Gastroesophageal sphincter (tissue), 4 donors: ENCODE measurements around the gene CUX1. TPM values are rescaled to one million over a fixed set of nuclear protein-coding genes. Genes with fewer than 3 reads are reported as not detected.
"Not testable (repeated sequence)": the region's sequence is repeated elsewhere in the genome, so short reads cannot be mapped to it uniquely, and the experiment has no call there.

Experiments used
- ATAC-seq: fragments of 150-250 bp; one replicate; pipeline ENCODE4 v1.9.1; 2016; ENCODE audit warnings: mild to moderate bottlenecking, moderate library complexity
- H3K27ac ChIP-seq, 4 donors: fragments of 200-600 bp; sonication (generic) in 3 of 4; 1 replicate in 3 of 4; 2 replicates in 1 of 4; pipeline ENCODE4 v1.5.1; 2016 to 2019
- H3K27me3 ChIP-seq: fragments of 200-600 bp; sonication (generic); one replicate; pipeline ENCODE4 v1.5.1; 2019
- H3K36me3 ChIP-seq, 2 donors: fragments of 200-600 bp; sonication (generic); one replicate each; pipeline ENCODE4 v1.5.1; 2019; ENCODE audit warnings: control low read depth in 1 of 2
- H3K4me1 ChIP-seq, 3 donors: fragments of 200-600 bp; sonication (generic); 1 replicate in 2 of 3; 2 replicates in 1 of 3; pipeline ENCODE4 v1.5.1; 2016 to 2019; ENCODE audit warnings: control low read depth in 2 of 3
- H3K4me3 ChIP-seq, 2 donors: fragments of 200-600 bp; sonication (generic); one replicate each; pipeline ENCODE4 v1.5.1; 2019; ENCODE audit warnings: mild to moderate bottlenecking in 1 of 2, moderate library complexity in 1 of 2
- H3K9me3 ChIP-seq, 3 donors: fragments of 200-600 bp; sonication (generic); one replicate each; pipeline ENCODE4 v1.5.1; 2017 to 2019; ENCODE audit warnings: control low read depth in 2 of 3
- EP300 ChIP-seq: sonication (generic); formaldehyde crosslinking; IDR thresholded peaks from one replicate; pipeline ENCODE4 v1.6.1; 2017; ENCODE audit warnings: antibody characterized with exemption, mild to moderate bottlenecking
- POLR2A ChIP-seq, 2 donors: fragments of 450-650 bp; IDR thresholded peaks; one replicate each; pipeline ENCODE4 v1.6.1; 2017; ENCODE audit warnings: antibody characterized with exemption in 2 of 2, mild to moderate bottlenecking in 2 of 2, moderate library complexity in 1 of 2
- POLR2AphosphoS5 ChIP-seq: sonication (generic); formaldehyde crosslinking; IDR thresholded peaks from one replicate; pipeline ENCODE4 v1.6.1; 2017; ENCODE audit warnings: antibody characterized with exemption
- WGBS, 2 donors: methylation state at CpG; one replicate each; pipeline ENCODE4 v1.1.5; 2018; ENCODE audit warnings: low coverage in 1 of 2; 5-methylcytosine and 5-hydroxymethylcytosine counted together
- total RNA-seq, 4 donors: library from RNA; depleted of rRNA; stranded (reverse); fragments of >200 nt; gene quantifications; one replicate each; pipeline ENCODE4 v1.1.0, GENCODE V29; 2016
- TF ChIP-seq, protein P1 (sequence below), 4 experiments: fragments of 200-600 bp in 2 of 4; fragments of 450-650 bp in 2 of 4; sonication (generic) in 1 of 4; IDR thresholded peaks; one replicate each; pipeline ENCODE4 v1.5.1; 2017 to 2019; ENCODE audit warnings: antibody characterized with exemption in 4 of 4, mild to moderate bottlenecking in 2 of 4, moderate library complexity in 2 of 4

Gene CUX1
- total RNA-seq, 4 donors from 2014 or later: 84.4 to 134 (median 110) TPM

DNA sequence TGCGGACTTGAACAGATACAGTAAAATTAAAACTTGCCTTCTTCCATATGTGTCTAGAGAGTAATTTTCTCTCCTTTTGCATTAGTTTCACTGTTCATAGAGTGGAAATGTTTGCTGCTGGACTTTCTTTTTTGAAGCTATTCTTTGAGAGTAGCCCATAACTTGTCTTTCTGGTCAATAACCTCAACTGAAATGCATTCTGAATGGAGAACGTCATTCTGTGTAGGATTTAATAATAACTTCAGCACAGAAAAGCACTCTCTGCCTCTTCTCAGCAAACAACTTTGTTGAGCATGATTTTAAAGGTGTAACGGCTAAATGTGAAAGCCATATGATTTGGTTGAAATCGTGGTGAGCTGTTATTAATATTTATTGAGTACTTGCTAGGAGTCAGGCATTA is 111.8 kb downstream of the CUX1 start:
- peak overlapping the region in 1 of 4 donors; percentile 25 for H3K27ac ChIP-seq
- no peak for TF ChIP-seq POLR2AphosphoS5
- no peak for TF ChIP-seq POLR2A (IDR thresholded peaks at IDR 0.05)
- no peak for TF ChIP-seq EP300
- TF ChIP-seq, protein P1, sequence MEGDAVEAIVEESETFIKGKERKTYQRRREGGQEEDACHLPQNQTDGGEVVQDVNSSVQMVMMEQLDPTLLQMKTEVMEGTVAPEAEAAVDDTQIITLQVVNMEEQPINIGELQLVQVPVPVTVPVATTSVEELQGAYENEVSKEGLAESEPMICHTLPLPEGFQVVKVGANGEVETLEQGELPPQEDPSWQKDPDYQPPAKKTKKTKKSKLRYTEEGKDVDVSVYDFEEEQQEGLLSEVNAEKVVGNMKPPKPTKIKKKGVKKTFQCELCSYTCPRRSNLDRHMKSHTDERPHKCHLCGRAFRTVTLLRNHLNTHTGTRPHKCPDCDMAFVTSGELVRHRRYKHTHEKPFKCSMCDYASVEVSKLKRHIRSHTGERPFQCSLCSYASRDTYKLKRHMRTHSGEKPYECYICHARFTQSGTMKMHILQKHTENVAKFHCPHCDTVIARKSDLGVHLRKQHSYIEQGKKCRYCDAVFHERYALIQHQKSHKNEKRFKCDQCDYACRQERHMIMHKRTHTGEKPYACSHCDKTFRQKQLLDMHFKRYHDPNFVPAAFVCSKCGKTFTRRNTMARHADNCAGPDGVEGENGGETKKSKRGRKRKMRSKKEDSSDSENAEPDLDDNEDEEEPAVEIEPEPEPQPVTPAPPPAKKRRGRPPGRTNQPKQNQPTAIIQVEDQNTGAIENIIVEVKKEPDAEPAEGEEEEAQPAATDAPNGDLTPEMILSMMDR (IDR thresholded peaks at IDR 0.05): no peak
- WGBS, 2 donors: 60 to 75% methylated on average over 3 to 4 of the region's 4 CpGs
- no peaks in the 10 kb centered on the region for H3K9me3 ChIP-seq
- no peaks in the 10 kb centered on the region for H3K27me3 ChIP-seq
- no peaks in the 10 kb centered on the region for H3K36me3 ChIP-seq
- H3K4me3 ChIP-seq: no peak overlapping the region
- no peak for ATAC-seq
- peaks cover 0 to 31% (median 4%) of the 10 kb centered on the region in 3 donors for H3K4me1 ChIP-seq

DNA sequence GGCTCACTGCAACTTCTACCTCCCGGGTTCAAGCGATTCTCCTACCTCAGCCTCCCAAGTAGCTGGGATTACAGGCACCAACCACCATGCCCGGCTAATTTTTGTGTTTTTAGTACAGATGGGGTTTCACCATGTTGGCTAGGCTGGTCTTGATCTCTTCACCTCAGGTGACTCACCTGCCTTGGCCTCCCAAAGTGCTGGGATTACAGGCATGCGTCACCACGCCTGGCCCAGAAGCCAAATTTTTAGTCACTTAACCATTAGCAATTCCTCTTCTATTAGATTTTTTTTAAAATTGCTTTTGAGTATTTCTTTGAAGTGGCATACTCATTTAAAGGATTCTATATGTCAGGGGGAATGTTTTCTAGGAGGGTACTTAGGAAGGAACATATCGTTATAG is 112.5 kb downstream of the CUX1 start:
- not testable (repeated sequence) for H3K9me3 ChIP-seq, H3K4me3 ChIP-seq, ATAC-seq, H3K36me3 ChIP-seq, H3K27me3 ChIP-seq
- peaks cover 0 to 34% (median 4%) of the 10 kb centered on the region in 3 donors for H3K4me1 ChIP-seq
- WGBS, 2 donors: 86 to 94% methylated on average over 4 to 6 of the region's 6 CpGs
- peak overlapping the region in 1 of 4 donors; percentile 25 for H3K27ac ChIP-seq
- TF ChIP-seq POLR2AphosphoS5: peak; percentile 56

DNA sequence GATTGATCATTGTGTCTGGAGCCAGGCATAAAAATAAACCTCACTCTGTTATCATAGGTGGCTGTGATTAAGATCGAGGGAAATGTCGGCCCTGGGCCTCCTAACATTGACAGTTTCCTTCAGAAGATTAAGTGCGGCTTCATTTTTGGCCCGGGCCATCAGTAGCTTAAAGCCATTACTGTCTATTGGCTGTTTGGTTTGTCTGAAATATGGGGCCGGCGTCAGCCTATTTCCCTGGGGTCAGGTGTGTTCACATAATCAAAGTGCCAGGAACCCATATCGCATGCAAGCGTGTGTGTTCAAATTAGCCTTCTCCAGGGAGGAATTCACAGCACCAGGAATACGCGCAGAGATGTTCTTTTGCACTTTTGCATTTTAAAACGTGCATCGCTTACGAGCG is 114.7 kb downstream of the CUX1 start:
- 80 to 87% methylated on average over 2 to 14 of the region's 14 CpGs for WGBS, 2 donors
- no peak overlapping the region for H3K4me3 ChIP-seq
- H3K27ac ChIP-seq: no peak overlapping the region
- ATAC-seq: no peak
- H3K27me3 ChIP-seq: no peaks in the 10 kb centered on the region
- H3K9me3 ChIP-seq: no peaks in the 10 kb centered on the region
- H3K4me1 ChIP-seq: peaks cover 0 to 56% (median 14%) of the 10 kb centered on the region in 3 donors
- TF ChIP-seq POLR2A (IDR thresholded peaks at IDR 0.05): no peak
- TF ChIP-seq, protein P1 (IDR thresholded peaks at IDR 0.05): no peak
- TF ChIP-seq EP300: no peak
- no peak for TF ChIP-seq POLR2AphosphoS5
- H3K36me3 ChIP-seq: no peaks in the 10 kb centered on the region

DNA sequence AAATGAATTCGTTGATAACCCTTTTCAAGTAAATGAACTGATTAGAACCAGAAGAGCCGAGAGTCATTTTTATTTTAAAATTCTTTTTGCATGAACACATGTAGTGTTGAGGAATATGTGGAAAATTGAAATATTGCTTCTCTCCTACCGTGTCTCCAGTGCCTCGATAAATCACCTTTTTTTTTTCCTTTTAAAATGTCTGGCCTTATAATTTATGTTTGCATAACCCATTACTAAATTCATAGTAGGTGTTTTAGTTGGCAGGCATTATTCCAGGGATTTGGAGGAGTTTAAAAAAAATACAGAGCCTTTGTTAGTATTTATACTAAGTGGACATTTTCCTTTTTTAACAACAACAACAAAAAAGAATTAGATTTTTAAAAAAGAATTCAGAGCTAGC is 115.6 kb downstream of the CUX1 start:
- TF ChIP-seq POLR2A (IDR thresholded peaks at IDR 0.05) (no peak), POLR2AphosphoS5 (peak; percentile 56)
- H3K27ac ChIP-seq: peak overlapping the region in 2 of 4 donors; percentile 82 to 91
- H3K9me3 ChIP-seq: no peaks in the 10 kb centered on the region
- no peak for ATAC-seq
- no peaks in the 10 kb centered on the region for H3K36me3 ChIP-seq
- peaks cover 0 to 60% (median 17%) of the 10 kb centered on the region in 3 donors for H3K4me1 ChIP-seq
- 37% methylated on average over 3 to 4 of the region's 4 CpGs for WGBS, 2 donors
- H3K4me3 ChIP-seq: no peak overlapping the region
- H3K27me3 ChIP-seq: no peaks in the 10 kb centered on the region

DNA sequence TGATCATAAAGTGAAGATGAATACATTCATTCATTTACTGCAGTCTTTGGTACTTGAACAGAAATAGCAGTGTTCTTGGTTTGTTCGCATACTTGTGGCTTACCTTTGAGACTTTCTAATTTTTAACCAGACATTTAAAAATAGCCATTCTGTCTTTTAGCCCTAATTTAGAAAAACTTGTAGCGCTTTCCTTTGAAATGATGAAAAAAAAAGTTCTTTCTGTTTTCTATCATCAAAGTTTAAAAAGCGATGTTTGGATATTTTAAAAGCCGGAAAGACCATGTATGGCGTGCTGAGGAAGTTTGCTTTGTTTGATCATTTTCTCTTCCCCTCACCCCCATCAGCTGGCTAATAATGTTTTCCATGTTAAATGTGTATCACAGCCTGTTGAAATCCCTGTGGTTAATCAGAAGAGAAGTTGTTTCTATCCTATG is 116.3 kb downstream of the CUX1 start:
- no peaks in the 10 kb centered on the region for H3K9me3 ChIP-seq
- WGBS, 2 donors: 53 to 67% methylated on average over 5 of the region's 5 CpGs
- TF ChIP-seq POLR2AphosphoS5: no peak
- no peaks in the 10 kb centered on the region for H3K27me3 ChIP-seq
- no peak for ATAC-seq
- no peak overlapping the region for H3K4me3 ChIP-seq
- peak overlapping the region; percentile 79 to 91 (median 85) for H3K27ac ChIP-seq
- H3K4me1 ChIP-seq: peaks cover 0 to 65% (median 17%) of the 10 kb centered on the region in 3 donors
- H3K36me3 ChIP-seq: no peaks in the 10 kb centered on the region

DNA sequence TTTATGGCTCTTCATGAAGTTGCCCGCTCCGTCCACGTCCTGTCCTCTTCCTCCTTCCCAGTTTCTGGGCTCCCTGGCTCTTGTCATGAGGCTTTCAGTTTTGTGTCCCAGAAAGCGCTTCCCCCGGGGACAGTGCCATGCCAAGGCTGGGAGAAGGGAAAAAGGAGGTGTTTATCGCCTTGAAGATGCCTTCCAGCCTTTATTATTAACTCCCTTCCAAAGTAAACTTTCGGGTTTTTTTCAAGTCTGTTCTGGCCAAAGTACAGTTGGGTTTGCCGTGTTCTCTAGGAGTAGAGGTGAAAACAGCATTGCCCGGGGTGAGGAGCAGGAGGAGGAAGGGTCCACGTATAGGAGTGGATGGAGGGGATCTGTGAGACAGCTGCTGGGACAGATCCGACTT is 117.2 kb downstream of the CUX1 start:
- H3K4me1 ChIP-seq: peaks cover 0 to 65% (median 17%) of the 10 kb centered on the region in 3 donors
- H3K4me3 ChIP-seq: peak overlapping the region in 1 of 2 donors; percentile 24

DNA sequence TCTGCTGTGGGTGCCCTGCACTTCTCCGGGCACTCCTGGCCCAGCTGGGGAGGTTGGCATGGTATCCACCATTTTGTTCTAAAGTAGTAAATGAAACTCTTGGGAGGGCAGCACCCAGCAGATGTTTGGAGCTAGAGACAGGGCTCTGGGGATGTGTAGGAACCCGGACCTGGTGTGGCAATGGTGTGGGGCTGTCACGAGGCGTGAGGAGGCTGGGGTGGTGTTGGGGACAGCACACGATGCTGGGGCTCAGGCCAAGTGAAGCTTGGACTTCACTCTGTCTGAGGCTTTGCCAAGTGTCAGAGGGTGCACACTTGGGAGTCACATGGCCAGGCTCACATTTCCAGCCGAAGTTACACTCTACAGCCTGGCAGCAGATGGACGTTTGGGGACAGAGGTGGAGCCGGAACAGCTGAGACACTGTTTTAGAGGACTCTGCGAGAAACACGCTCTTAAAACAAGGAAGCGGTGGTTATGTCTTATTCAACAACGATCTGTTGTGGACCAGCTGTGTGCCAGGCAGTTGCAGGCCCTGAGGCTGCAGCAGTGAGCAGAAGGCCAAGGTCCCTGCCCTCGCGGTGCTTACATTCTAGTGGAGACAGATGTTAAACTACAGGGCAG is 118.2 kb downstream of the CUX1 start:
- WGBS, 2 donors: 49 to 60% methylated on average over 1 to 10 of the region's 14 CpGs
- peak overlapping the region; percentile 39 to 91 (median 85) for H3K27ac ChIP-seq

More for the DNA sequence above, 117.2 kb downstream of the CUX1 start:
- TF ChIP-seq POLR2AphosphoS5: no peak
- no peaks in the 10 kb centered on the region for H3K27me3 ChIP-seq
- no peaks in the 10 kb centered on the region for H3K9me3 ChIP-seq
- ATAC-seq: no peak
- H3K36me3 ChIP-seq: no peaks in the 10 kb centered on the region
- peak overlapping the region; percentile 79 to 91 (median 85) for H3K27ac ChIP-seq
- 11 to 23% methylated on average over 7 to 10 of the region's 11 CpGs for WGBS, 2 donors

More for the DNA sequence above, 118.2 kb downstream of the CUX1 start:
- H3K4me1 ChIP-seq: peaks cover 0 to 73% (median 19%) of the 10 kb centered on the region in 3 donors
- no peaks in the 10 kb centered on the region for H3K9me3 ChIP-seq
- no peaks in the 10 kb centered on the region for H3K36me3 ChIP-seq
- ATAC-seq: peak; percentile 51
- H3K27me3 ChIP-seq: no peaks in the 10 kb centered on the region
- TF ChIP-seq EP300 (no peak), POLR2A (IDR thresholded peaks at IDR 0.05) (no peak), POLR2AphosphoS5 (no peak)
- TF ChIP-seq, protein P1 (IDR thresholded peaks at IDR 0.05): no peak
- peak overlapping the region in 1 of 2 donors; percentile 43 for H3K4me3 ChIP-seq
